ENCODE measurements around the gene FLACC1.
A peak's percentile ranks its signal among the peaks of the same experiment; 100 is the strongest.

FLACC1 gene

GRCh38 chr2:201349601-201350000 is 7.5 kb downstream of the FLACC1 start:
- no peak for DNase-seq (ENCODE audit: low read depth)
- TF ChIP-seq CTCF (IDR thresholded peaks at IDR 0.05; ENCODE audit: insufficient read depth, low read depth, low read length, missing control alignments) = no peak
- H3K4me3 ChIP-seq (ENCODE audit: low read length) = no peak overlapping the region

- no peak overlapping the region for H3K4me3 ChIP-seq (ENCODE audit: low read length)
- no peak for TF ChIP-seq CTCF (IDR thresholded peaks at IDR 0.05; ENCODE audit: insufficient read depth, low read depth, low read length, missing control alignments)
- DNase-seq (ENCODE audit: low read depth) = no peak
Observed at GRCh38 chr2:201348758-201349157, 8.4 kb downstream of the FLACC1 start.

GRCh38 chr2:201347138-201347537 is 10.0 kb downstream of the FLACC1 start:
- DNase-seq (ENCODE audit: low read depth) = no peak
- TF ChIP-seq CTCF (IDR thresholded peaks at IDR 0.05; ENCODE audit: insufficient read depth, low read depth, low read length, missing control alignments) = no peak
- no peak overlapping the region for H3K4me3 ChIP-seq (ENCODE audit: low read length)

GRCh38 chr2:201345625-201346213 is 11.4 kb downstream of the FLACC1 start:
- no peak overlapping the region for H3K4me3 ChIP-seq (ENCODE audit: low read length)
- no peak for TF ChIP-seq CTCF (IDR thresholded peaks at IDR 0.05; ENCODE audit: insufficient read depth, low read depth, low read length, missing control alignments)
- no peak for DNase-seq (ENCODE audit: low read depth)

GRCh38 chr2:201344663-201345366 is 12.3 kb downstream of the FLACC1 start:
- DNase-seq (ENCODE audit: low read depth) = peak; percentile 4
- TF ChIP-seq CTCF (IDR thresholded peaks at IDR 0.05; ENCODE audit: insufficient read depth, low read depth, low read length, missing control alignments) = peak; percentile 31
- H3K4me3 ChIP-seq (ENCODE audit: low read length) = no peak overlapping the region

- no peak for TF ChIP-seq CTCF (IDR thresholded peaks at IDR 0.05; ENCODE audit: insufficient read depth, low read depth, low read length, missing control alignments)
- DNase-seq (ENCODE audit: low read depth) = no peak
Observed at GRCh38 chr2:201343559-201343958, 13.6 kb downstream of the FLACC1 start.

GRCh38 chr2:201342923-201343322 is 14.2 kb downstream of the FLACC1 start:
- no peak for TF ChIP-seq CTCF (IDR thresholded peaks at IDR 0.05; ENCODE audit: insufficient read depth, low read depth, low read length, missing control alignments)
- H3K4me3 ChIP-seq (ENCODE audit: low read length) = no peak overlapping the region
- no peak for DNase-seq (ENCODE audit: low read depth)

More at GRCh38 chr2:201343559-201343958, 13.6 kb downstream of the FLACC1 start:
- no peak overlapping the region for H3K4me3 ChIP-seq (ENCODE audit: low read length)
